ENCODE data around the gene FADS2.
"Not testable (repeated sequence)": the region's sequence is repeated elsewhere in the genome, so short reads cannot be mapped to it uniquely, and the experiment has no call there.

The FADS2 gene

GRCh38 chr11:61869708-61870451 lies 41.8 kb downstream of the FADS2 start:
- no peak for DNase-seq

- DNase-seq = no peak
Observed at GRCh38 chr11:61870541-61871031, 42.5 kb downstream of the FADS2 start.

- DNase-seq = peak; percentile 76
Observed at GRCh38 chr11:61871158-61871597, 43.1 kb downstream of the FADS2 start.

- DNase-seq = no peak
Observed at GRCh38 chr11:61872935-61873565, 45.0 kb downstream of the FADS2 start.

GRCh38 chr11:61873588-61874376 lies 45.7 kb downstream of the FADS2 start:
- DNase-seq = no peak

GRCh38 chr11:61874377-61874809 lies 46.3 kb downstream of the FADS2 start:
- no peak for DNase-seq

- no peak for DNase-seq
Observed at GRCh38 chr11:61874853-61875252, 46.8 kb downstream of the FADS2 start.

- no peak for DNase-seq
Observed at GRCh38 chr11:61875698-61876097, 47.6 kb downstream of the FADS2 start.

GRCh38 chr11:61879152-61879551 lies 51.1 kb downstream of the FADS2 start:
- no peak for DNase-seq

- DNase-seq = no peak
Observed at GRCh38 chr11:61880031-61880430, 51.9 kb downstream of the FADS2 start.

GRCh38 chr11:61880454-61880853 lies 52.4 kb downstream of the FADS2 start:
- DNase-seq = no peak

GRCh38 chr11:61881397-61881796 lies 53.3 kb downstream of the FADS2 start:
- DNase-seq = no peak

GRCh38 chr11:61882267-61882666 lies 54.2 kb downstream of the FADS2 start:
- not testable (repeated sequence) for DNase-seq

GRCh38 chr11:61882879-61883278 lies 54.8 kb downstream of the FADS2 start:
- no peak for DNase-seq

GRCh38 chr11:61883327-61883726 lies 55.2 kb downstream of the FADS2 start:
- no peak for DNase-seq

GRCh38 chr11:61883947-61884346 lies 55.8 kb downstream of the FADS2 start:
- DNase-seq = no peak

- DNase-seq = peak; percentile 46
Observed at GRCh38 chr11:61885166-61885778, 57.2 kb downstream of the FADS2 start.

- DNase-seq = no peak
Observed at GRCh38 chr11:61885784-61886580, 57.9 kb downstream of the FADS2 start.

- DNase-seq = no peak
Observed at GRCh38 chr11:61886643-61887042, 58.5 kb downstream of the FADS2 start.

GRCh38 chr11:61887839-61888494 lies 59.9 kb downstream of the FADS2 start:
- DNase-seq = no peak

- DNase-seq = no peak
Observed at GRCh38 chr11:61888590-61888989, 60.5 kb downstream of the FADS2 start.

GRCh38 chr11:61889831-61890230 lies 61.7 kb downstream of the FADS2 start:
- no peak for DNase-seq

All from NCI-H2227 treated with DMSO at 0.1 percent for 48 hours (cell line).